HFFc6 (cell line): ENCODE measurements around the gene RPS6KA4. TPM values are rescaled to one million over a fixed set of nuclear protein-coding genes. Genes with fewer than 3 reads are reported as not detected.
A peak's percentile ranks its signal among the peaks of the same experiment; 100 is the strongest.
"Not testable (repeated sequence)": the region's sequence is repeated elsewhere in the genome, so short reads cannot be mapped to it uniquely, and the experiment has no call there.

Experiments used
- DNase-seq: peaks from one replicate; pipeline ENCODE4 v3.0.0-alpha.2; 2018
- H3K27ac Mint-ChIP-seq: 2 replicates; pipeline ENCODE4 v1.8.0; 2020; ENCODE audit warnings: mild to moderate bottlenecking, mixed read lengths
- H3K27me3 Mint-ChIP-seq: 2 replicates; pipeline ENCODE4 v1.8.0; 2021; ENCODE audit warnings: mild to moderate bottlenecking, moderate library complexity, mixed read lengths; ENCODE audit not compliant: insufficient read depth
- H3K36me3 Mint-ChIP-seq: 2 replicates; pipeline ENCODE4 v1.8.0; 2021; ENCODE audit warnings: low read depth, mixed read lengths
- H3K4me1 Mint-ChIP-seq: 2 replicates; pipeline ENCODE4 v1.8.0; 2020; ENCODE audit warnings: low read depth, mixed read lengths
- H3K4me3 Mint-ChIP-seq: 2 replicates; pipeline ENCODE4 v1.8.0; 2020; ENCODE audit warnings: mild to moderate bottlenecking, moderate library complexity, mixed read lengths
- H3K9me3 Mint-ChIP-seq: 2 replicates; pipeline ENCODE4 v1.8.0; 2020; ENCODE audit warnings: mild to moderate bottlenecking, mixed read lengths
- long read RNA-seq: library from polyadenylated mRNA; unstranded; transcript quantifications from one replicate; pipeline ENCODE4 v2.0.0, GENCODE V29; 2019
- total RNA-seq, 6 experiments: library from RNA; stranded (reverse); fragmentation: NEBNext Ultra II Directional; extraction: Animal tissue kit (Norgen Biotek cat#: 25700); gene quantifications; 2 replicates in 1 of 6; 3 replicates in 5 of 6; pipeline ENCODE4 v1.2.3, GENCODE V29; 2021
- TF ChIP-seq, protein P1 (sequence below): fragments of 200-600 bp; sonication (generic); IDR thresholded peaks from 2 replicates; pipeline ENCODE4 v1.5.0; 2021; ENCODE audit warnings: antibody characterized with exemption, mild to moderate bottlenecking

Gene RPS6KA4
- 10 to 100 TPM; 42.9 to 63.4 (median 56.6) TPM for total RNA-seq
- long read RNA-seq = 0 reads

DNA sequence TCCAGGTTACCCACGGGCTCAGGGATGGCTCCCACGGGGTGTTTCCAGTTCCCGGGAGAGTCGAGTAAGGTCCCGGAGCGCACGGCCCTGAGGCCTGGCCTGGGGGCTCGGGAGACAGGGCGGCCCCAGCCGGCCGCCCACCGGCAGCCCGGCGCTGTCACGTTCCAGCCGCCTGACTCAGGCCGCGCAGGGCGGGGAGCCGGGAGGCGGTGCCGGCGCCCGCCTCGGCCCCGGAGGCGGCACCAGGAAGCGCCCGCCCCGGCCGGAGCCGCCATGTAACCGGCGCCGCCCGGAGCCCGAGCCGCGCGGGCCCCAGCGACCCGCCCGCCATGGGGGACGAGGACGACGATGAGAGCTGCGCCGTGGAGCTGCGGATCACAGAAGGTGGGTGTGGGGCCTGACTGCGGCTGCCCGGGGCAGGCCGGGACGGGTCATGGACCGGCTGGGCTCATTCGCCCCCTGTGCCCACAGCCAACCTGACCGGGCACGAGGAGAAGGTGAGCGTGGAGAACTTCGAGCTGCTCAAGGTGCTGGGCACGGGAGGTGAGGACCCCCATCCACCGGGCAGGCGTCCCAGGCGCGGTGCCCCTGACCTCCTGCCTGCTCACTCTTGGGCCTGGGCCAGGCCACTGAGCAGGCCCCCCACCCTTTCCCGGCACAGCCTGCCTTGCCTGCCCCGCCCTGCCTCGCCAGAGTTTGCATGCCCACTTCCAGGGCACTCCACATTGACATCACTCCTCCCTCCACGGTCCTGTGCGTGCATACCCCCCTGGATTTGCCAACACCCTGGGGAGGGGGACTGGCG, at the start of gene RPS6KA4:
Gene RPS6KA4, plus strand, starts transcription at position 256 of the 805 bp plus-strand sequence. Its CDS starts 74 bp downstream, at position 330.
- Mint-ChIP-seq H3K4me1 (peaks cover 29% of the 10 kb centered on the region), H3K27me3 (peaks cover 2% of the 10 kb centered on the region; the same call in 1 of the 2 replicates), H3K4me3 (peak within 1 kb of the TSS; percentile 92), H3K9me3 (no peaks in the 10 kb centered on the region), H3K36me3 (peaks cover 11% of the 10 kb centered on the region), H3K27ac (peak within 1 kb of the TSS; percentile 88)
- TF ChIP-seq, protein P1, sequence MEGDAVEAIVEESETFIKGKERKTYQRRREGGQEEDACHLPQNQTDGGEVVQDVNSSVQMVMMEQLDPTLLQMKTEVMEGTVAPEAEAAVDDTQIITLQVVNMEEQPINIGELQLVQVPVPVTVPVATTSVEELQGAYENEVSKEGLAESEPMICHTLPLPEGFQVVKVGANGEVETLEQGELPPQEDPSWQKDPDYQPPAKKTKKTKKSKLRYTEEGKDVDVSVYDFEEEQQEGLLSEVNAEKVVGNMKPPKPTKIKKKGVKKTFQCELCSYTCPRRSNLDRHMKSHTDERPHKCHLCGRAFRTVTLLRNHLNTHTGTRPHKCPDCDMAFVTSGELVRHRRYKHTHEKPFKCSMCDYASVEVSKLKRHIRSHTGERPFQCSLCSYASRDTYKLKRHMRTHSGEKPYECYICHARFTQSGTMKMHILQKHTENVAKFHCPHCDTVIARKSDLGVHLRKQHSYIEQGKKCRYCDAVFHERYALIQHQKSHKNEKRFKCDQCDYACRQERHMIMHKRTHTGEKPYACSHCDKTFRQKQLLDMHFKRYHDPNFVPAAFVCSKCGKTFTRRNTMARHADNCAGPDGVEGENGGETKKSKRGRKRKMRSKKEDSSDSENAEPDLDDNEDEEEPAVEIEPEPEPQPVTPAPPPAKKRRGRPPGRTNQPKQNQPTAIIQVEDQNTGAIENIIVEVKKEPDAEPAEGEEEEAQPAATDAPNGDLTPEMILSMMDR = no peak
- DNase-seq = peak; percentile 45

DNA sequence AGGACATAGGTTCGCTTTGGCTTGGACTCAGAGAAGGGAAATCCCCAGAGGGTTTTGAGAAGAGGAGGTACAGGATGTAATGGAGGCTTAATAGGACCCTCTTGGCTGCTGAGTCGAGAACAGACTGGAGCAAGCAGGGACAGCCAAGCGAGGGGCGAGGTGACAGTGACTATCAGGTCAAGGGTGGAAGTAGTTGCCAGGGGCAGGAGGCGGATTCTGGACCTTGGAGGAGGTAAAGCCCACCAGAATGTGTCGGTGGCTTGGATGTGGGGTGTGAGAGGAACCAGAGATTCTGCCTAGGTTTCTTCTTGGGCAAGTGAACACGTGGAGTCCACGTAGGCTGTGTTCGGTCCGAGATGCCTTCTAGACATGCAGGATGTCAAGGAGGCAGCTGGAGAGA, 46.0 kb upstream of the RPS6KA4 start:
- Mint-ChIP-seq H3K27me3 (no peaks in the 10 kb centered on the region; the same call in 1 of the 2 replicates), H3K27ac (peak overlapping the region; percentile 44; the same call in 1 of the 2 replicates), H3K36me3 (peaks cover 13% of the 10 kb centered on the region), H3K4me3 (no peak overlapping the region), H3K4me1 (peaks cover 8% of the 10 kb centered on the region), H3K9me3 (no peaks in the 10 kb centered on the region)
- DNase-seq = no peak
- TF ChIP-seq, protein P1 = no peak

DNA sequence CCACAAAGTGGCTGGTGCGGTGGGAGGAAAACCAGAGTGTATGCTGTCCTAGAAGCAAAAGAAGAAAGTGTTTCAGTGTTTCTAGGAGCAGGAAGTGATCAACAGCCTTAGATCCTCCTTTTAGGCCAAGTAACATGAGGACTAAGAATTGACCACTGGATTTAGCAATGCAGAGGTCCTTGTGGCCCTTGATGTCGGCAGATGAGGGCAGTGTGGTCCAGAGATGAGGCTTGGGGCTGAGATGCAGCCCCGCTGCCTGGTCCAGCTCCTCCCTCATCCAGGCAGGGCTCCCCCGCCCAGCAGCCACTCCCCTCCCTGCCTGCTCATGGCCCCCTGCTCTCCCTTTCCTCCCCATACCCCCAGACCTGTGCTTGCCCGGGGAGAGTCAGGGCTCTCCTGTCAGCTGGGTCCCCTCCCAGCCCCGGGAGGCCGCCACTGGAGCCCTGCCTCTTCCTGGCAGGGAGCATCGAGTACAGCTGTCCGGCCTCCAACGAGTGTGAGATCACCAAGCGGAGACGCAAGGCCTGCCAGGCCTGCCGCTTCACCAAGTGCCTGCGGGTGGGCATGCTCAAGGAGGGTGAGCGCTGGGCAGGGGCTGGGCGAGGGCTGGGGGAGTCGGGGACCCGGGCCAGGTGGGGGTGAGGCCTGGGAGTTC, 45.3 kb upstream of the RPS6KA4 start:
- peaks cover 13% of the 10 kb centered on the region for H3K36me3 Mint-ChIP-seq
- no peak for DNase-seq
- H3K9me3 Mint-ChIP-seq = no peaks in the 10 kb centered on the region
- TF ChIP-seq, protein P1 = no peak
- peaks cover 8% of the 10 kb centered on the region for H3K4me1 Mint-ChIP-seq
- H3K27me3 Mint-ChIP-seq = peaks cover 1% of the 10 kb centered on the region
- H3K27ac Mint-ChIP-seq = peak overlapping the region; percentile 44; the same call in 1 of the 2 replicates
- H3K4me3 Mint-ChIP-seq = no peak overlapping the region

DNA sequence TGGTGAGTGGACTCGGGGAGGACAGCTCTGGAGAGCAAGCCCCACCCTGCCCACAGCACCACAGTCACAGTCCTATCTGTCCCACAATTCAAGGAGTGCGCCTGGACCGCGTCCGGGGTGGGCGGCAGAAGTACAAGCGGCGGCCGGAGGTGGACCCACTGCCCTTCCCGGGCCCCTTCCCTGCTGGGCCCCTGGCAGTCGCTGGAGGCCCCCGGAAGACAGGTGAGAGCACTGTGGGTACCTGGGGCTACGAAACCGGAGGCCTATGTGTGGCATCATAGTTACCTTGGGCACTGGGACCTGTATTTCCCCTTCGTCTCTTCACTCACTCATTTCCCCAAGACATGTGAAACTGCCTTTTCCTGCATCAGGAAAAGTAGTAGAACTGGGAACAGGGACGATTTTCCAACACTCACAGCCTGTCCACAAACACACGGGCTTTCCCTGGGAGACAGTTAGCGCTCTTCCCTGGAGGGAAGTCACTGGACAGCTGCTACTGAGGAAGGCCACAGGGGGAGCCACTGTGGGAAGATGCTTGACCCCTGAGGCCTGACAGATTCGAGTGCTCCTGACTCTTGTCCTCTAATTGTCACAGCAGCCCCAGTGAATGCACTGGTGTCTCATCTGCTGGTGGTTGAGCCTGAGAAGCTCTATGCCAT, 44.7 kb upstream of the RPS6KA4 start:
- Mint-ChIP-seq H3K36me3 (peaks cover 13% of the 10 kb centered on the region), H3K27ac (peak overlapping the region; percentile 19; the same call in 1 of the 2 replicates), H3K9me3 (no peaks in the 10 kb centered on the region), H3K27me3 (peaks cover 3% of the 10 kb centered on the region), H3K4me1 (peaks cover 14% of the 10 kb centered on the region), H3K4me3 (no peak overlapping the region; the same call in 1 of the 2 replicates)
- TF ChIP-seq, protein P1 = peak; percentile 58
- no peak for DNase-seq

DNA sequence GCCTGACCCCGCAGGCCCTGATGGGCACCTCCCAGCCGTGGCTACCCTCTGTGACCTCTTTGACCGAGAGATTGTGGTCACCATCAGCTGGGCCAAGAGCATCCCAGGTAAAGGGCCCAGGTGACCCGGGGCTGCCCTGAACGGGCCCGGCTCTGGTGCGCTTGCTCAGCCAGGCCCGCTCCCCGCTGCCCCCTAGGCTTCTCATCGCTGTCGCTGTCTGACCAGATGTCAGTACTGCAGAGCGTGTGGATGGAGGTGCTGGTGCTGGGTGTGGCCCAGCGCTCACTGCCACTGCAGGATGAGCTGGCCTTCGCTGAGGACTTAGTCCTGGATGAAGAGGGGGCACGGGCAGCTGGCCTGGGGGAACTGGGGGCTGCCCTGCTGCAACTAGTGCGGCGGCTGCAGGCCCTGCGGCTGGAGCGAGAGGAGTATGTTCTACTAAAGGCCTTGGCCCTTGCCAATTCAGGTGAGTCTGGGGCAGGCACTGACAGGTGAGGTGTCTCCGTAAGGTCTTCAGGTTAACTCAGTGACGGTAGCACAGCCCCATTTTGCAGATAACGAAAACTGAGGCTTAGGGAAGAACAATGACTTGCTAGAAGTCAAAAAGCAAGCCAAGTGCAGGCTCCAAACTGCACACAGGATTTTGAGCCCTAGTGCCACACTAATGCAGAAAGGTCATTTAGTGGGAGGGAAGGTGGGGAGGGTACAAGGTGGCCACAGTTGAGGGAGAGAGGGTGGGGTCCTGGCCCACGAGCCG, 44.0 kb upstream of the RPS6KA4 start:
- H3K36me3 Mint-ChIP-seq = peaks cover 13% of the 10 kb centered on the region
- no peak for DNase-seq
- peaks cover 17% of the 10 kb centered on the region for H3K4me1 Mint-ChIP-seq
- H3K27me3 Mint-ChIP-seq = peaks cover 3% of the 10 kb centered on the region
- H3K4me3 Mint-ChIP-seq = no peak overlapping the region
- no peak overlapping the region for H3K27ac Mint-ChIP-seq
- H3K9me3 Mint-ChIP-seq = no peaks in the 10 kb centered on the region
- TF ChIP-seq, protein P1 = peak; percentile 27; the same call in 1 of the 2 replicates

DNA sequence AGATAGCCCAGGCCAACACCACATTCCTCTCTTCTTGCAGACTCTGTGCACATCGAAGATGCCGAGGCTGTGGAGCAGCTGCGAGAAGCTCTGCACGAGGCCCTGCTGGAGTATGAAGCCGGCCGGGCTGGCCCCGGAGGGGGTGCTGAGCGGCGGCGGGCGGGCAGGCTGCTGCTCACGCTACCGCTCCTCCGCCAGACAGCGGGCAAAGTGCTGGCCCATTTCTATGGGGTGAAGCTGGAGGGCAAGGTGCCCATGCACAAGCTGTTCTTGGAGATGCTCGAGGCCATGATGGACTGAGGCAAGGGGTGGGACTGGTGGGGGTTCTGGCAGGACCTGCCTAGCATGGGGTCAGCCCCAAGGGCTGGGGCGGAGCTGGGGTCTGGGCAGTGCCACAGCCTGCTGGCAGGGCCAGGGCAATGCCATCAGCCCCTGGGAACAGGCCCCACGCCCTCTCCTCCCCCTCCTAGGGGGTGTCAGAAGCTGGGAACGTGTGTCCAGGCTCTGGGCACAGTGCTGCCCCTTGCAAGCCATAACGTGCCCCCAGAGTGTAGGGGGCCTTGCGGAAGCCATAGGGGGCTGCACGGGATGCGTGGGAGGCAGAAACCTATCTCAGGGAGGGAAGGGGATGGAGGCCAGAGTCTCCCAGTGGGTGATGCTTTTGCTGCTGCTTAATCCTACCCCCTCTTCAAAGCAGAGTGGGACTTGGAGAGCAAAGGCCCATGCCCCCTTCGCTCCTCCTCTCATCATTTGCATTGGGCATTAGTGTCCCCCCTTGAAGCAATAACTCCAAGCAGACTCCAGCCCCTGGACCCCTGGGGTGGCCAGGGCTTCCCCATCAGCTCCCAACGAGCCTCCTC, 43.1 kb upstream of the RPS6KA4 start:
- peak overlapping the region; percentile 99; the same call in 1 of the 2 replicates for H3K27ac Mint-ChIP-seq
- H3K27me3 Mint-ChIP-seq, DNase-seq, H3K9me3 Mint-ChIP-seq: not testable (repeated sequence)
- peaks cover 15% of the 10 kb centered on the region for H3K36me3 Mint-ChIP-seq
- H3K4me3 Mint-ChIP-seq = peak overlapping the region; percentile 96
- H3K4me1 Mint-ChIP-seq = peaks cover 20% of the 10 kb centered on the region
